ENCODE results near the gene KIF16B. TPM values are rescaled to one million over a fixed set of nuclear protein-coding genes. Genes with fewer than 3 reads are reported as not detected.

Gene KIF16B
- total and polyA plus RNA-seq, 9 of the 15 experiments (the other 6 are each of a cell fraction or from before 2014, with no cell fraction given), result 1.00 to 10.6 (median 8.5) TPM

- Histone ChIP-seq H3K27ac (ENCODE audit: extremely low read depth, low read depth, low read length) (no peak overlapping the region), H3K4me2 (ENCODE audit: insufficient read depth, low read length) (no peak overlapping the region), H3K4me3 (no peak overlapping the region), H3K79me2 (ENCODE audit: control insufficient read depth, insufficient read depth, low read length) (no peaks in the 10 kb centered on the region), H2AFZ (ENCODE audit: low read depth, low read length) (no peak overlapping the region), H4K20me1 (replicated peaks; ENCODE audit: control insufficient read depth, insufficient read depth, low read length) (no peaks in the 10 kb centered on the region), H3K4me1 (replicated peaks in 1 of 2; ENCODE audit: control insufficient read depth in 2 of 2, insufficient read depth in 2 of 2, low read length in 2 of 2) (no peaks in the 10 kb centered on the region), H3K9ac (ENCODE audit: insufficient read depth in 1 of 2, low read depth in 2 of 2, low read length in 2 of 2) (no peak overlapping the region), H3K27me3 (ENCODE audit: control insufficient read depth in 2 of 2, insufficient read depth in 2 of 2, low read length in 2 of 2) (no peaks in the 10 kb centered on the region), H3K9me1 (ENCODE audit: control insufficient read depth, insufficient read depth, low read length) (no peaks in the 10 kb centered on the region), H3K36me3 (ENCODE audit: control insufficient read depth, insufficient read depth, low read length) (no peaks in the 10 kb centered on the region), H3K9me3 (replicated peaks; ENCODE audit: control insufficient read depth, insufficient read depth, low read depth, low read length) (no peaks in the 10 kb centered on the region)
- FAIRE-seq, result no peak
- WGBS (ENCODE audit: insufficient coverage, low coverage, missing lambda C conversion rate), result 6% methylated on average over 1 of the region's 1 CpG
- ChIA-PET POLR2A (no interaction called here), CTCF (ENCODE audit: low intra/inter-chr PET ratio) (no interaction called here)
- intact Hi-C loops (cut with micrococcal nuclease), result no loop called here
- no peak for DNase-seq (ENCODE audit: extremely low read depth in 1 of 4, low spot score in 3 of 4)
- in situ Hi-C loops (cut with MboI), result no loop called here
- no TSS peak for BruUV-seq (replicated peaks)
- ATAC-seq, result no peak
- TF ChIP-seq MIER1 (IDR thresholded peaks at IDR 0.05; ENCODE audit: low read depth) (no peak), ESRRA (IDR thresholded peaks at IDR 0.05; ENCODE audit: borderline replicate concordance, low read depth) (no peak), ZNF184 (CRISPR knock-in tag; IDR thresholded peaks at IDR 0.05) (no peak), KLF1 (tag; IDR thresholded peaks at IDR 0.05) (no peak), RBM15 (IDR thresholded peaks at IDR 0.05; ENCODE audit: insufficient read depth, low read length) (no peak), CHCHD3 (CRISPR knock-in tag; IDR thresholded peaks at IDR 0.05) (no peak), ZBTB2 (IDR thresholded peaks at IDR 0.05) (no peak), PML (IDR thresholded peaks at IDR 0.05; ENCODE audit: low read length) (no peak), SIRT6 (IDR thresholded peaks at IDR 0.05; ENCODE audit: low read depth, low read length) (no peak), ZNF134 (CRISPR knock-in tag; conservative IDR thresholded peaks at IDR 0.05) (no peak), OTX1 (CRISPR knock-in tag; IDR thresholded peaks at IDR 0.05) (no peak), KDM5B (IDR thresholded peaks at IDR 0.05; ENCODE audit: insufficient replicate concordance, low read depth, low read length) (no peak), FOXO4 (CRISPR knock-in tag; IDR thresholded peaks at IDR 0.05) (no peak), SIX5 (IDR thresholded peaks at IDR 0.05; ENCODE audit: borderline replicate concordance in 1 of 2, insufficient read depth in 1 of 2, low read depth in 1 of 2, low read length in 2 of 2) (no peak), ZNF316 (IDR thresholded peaks at IDR 0.05) (no peak)
- TF ChIP-seq, protein P1, sequence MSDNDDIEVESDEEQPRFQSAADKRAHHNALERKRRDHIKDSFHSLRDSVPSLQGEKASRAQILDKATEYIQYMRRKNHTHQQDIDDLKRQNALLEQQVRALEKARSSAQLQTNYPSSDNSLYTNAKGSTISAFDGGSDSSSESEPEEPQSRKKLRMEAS (CRISPR knock-in tag; IDR thresholded peaks at IDR 0.05), result no peak
- TF ChIP-seq, protein P2, sequence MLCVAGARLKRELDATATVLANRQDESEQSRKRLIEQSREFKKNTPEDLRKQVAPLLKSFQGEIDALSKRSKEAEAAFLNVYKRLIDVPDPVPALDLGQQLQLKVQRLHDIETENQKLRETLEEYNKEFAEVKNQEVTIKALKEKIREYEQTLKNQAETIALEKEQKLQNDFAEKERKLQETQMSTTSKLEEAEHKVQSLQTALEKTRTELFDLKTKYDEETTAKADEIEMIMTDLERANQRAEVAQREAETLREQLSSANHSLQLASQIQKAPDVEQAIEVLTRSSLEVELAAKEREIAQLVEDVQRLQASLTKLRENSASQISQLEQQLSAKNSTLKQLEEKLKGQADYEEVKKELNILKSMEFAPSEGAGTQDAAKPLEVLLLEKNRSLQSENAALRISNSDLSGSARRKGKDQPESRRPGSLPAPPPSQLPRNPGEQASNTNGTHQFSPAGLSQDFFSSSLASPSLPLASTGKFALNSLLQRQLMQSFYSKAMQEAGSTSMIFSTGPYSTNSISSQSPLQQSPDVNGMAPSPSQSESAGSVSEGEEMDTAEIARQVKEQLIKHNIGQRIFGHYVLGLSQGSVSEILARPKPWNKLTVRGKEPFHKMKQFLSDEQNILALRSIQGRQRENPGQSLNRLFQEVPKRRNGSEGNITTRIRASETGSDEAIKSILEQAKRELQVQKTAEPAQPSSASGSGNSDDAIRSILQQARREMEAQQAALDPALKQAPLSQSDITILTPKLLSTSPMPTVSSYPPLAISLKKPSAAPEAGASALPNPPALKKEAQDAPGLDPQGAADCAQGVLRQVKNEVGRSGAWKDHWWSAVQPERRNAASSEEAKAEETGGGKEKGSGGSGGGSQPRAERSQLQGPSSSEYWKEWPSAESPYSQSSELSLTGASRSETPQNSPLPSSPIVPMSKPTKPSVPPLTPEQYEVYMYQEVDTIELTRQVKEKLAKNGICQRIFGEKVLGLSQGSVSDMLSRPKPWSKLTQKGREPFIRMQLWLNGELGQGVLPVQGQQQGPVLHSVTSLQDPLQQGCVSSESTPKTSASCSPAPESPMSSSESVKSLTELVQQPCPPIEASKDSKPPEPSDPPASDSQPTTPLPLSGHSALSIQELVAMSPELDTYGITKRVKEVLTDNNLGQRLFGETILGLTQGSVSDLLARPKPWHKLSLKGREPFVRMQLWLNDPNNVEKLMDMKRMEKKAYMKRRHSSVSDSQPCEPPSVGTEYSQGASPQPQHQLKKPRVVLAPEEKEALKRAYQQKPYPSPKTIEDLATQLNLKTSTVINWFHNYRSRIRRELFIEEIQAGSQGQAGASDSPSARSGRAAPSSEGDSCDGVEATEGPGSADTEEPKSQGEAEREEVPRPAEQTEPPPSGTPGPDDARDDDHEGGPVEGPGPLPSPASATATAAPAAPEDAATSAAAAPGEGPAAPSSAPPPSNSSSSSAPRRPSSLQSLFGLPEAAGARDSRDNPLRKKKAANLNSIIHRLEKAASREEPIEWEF (CRISPR knock-in tag; IDR thresholded peaks at IDR 0.05), result no peak
Observed at GRCh38 chr20:16362642-16363041, 210.6 kb downstream of the KIF16B start.
